Epithelial cell of esophagus (primary cell): Measurements from ENCODE around the gene CERT1.

ENCODE experiments used
- DNase-seq: peaks from one replicate; pipeline ENCODE4 v3.0.0; 2010; ENCODE audit warnings: low read depth
- H3K4me3 ChIP-seq: 2 replicates; pipeline ENCODE4 v1.5.1; 2011; ENCODE audit warnings: mild to moderate bottlenecking, low read length, control low read depth
- TF ChIP-seq, protein P1 (sequence below): IDR thresholded peaks from 2 replicates; pipeline ENCODE4 v1.5.1; 2011; ENCODE audit warnings: low read depth, mild to moderate bottlenecking, low read length, control low read depth, inconsistent platforms; ENCODE audit not compliant: insufficient read depth; ENCODE audit errors: missing control alignments

Gene CERT1

DNA sequence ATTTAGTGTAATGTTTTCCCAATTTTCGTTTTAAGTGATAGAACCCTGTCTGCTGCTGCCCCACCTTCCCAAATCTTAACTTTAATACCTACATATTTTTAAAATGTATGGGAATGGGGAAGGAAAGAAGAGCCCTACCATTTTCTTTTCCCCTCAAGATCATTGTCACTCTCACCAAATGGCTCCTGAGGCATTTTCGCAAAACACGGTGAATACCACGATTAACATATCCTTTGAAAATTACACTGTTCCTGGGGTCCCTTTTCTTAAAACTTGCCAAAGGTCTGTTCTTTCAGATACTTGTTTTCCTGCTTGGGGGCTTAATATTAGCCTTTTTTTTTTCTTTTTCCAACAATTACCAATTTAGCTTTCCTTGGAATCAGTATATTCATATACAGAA is 36.1 kb downstream of the CERT1 start:
- TF ChIP-seq, protein P1, sequence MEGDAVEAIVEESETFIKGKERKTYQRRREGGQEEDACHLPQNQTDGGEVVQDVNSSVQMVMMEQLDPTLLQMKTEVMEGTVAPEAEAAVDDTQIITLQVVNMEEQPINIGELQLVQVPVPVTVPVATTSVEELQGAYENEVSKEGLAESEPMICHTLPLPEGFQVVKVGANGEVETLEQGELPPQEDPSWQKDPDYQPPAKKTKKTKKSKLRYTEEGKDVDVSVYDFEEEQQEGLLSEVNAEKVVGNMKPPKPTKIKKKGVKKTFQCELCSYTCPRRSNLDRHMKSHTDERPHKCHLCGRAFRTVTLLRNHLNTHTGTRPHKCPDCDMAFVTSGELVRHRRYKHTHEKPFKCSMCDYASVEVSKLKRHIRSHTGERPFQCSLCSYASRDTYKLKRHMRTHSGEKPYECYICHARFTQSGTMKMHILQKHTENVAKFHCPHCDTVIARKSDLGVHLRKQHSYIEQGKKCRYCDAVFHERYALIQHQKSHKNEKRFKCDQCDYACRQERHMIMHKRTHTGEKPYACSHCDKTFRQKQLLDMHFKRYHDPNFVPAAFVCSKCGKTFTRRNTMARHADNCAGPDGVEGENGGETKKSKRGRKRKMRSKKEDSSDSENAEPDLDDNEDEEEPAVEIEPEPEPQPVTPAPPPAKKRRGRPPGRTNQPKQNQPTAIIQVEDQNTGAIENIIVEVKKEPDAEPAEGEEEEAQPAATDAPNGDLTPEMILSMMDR: no peak

DNA sequence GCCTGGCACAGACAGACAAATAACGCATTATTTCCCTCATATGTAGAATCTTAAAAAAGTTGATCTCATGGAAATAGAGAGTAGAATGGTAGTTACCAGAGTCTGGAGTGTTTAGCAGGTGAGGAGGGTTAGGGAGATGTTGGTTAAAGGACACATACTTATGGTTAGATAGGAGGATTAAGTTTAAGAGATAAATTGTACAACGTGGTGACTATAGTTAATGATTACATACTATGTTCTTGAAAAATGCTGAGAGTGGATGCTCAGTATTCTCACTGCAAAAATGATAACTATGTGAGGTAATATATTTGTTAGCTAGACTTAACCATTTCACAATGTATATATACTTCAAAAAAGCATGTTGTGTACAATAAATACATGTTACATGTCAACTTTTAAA is 38.0 kb downstream of the CERT1 start:
- TF ChIP-seq, protein P1: no peak
- no peak for DNase-seq
- H3K4me3 ChIP-seq: no peak overlapping the region

More for the DNA sequence above, 36.1 kb downstream of the CERT1 start:
- no peak overlapping the region for H3K4me3 ChIP-seq
- no peak for DNase-seq

DNA sequence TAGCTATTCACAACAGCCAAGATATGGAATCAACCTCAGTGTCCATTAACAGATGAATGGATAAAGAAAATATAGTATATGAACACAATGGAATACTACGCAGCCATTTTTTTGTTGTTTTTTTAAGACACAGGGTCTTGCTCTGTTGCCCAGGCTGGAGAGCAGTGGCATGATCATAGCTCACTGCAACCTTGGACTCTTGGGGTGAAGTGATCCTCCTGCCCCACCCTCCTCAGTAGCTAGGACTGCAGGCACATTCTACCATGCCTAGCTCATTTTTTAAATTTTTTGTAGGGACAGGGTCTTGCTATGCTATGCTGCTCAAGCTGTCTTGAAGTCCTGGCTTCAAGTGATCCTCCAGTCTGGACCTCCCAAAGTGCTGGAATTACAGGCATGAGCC is 38.5 kb downstream of the CERT1 start:
- no peak overlapping the region for H3K4me3 ChIP-seq
- TF ChIP-seq, protein P1: no peak
- DNase-seq: no peak

DNA sequence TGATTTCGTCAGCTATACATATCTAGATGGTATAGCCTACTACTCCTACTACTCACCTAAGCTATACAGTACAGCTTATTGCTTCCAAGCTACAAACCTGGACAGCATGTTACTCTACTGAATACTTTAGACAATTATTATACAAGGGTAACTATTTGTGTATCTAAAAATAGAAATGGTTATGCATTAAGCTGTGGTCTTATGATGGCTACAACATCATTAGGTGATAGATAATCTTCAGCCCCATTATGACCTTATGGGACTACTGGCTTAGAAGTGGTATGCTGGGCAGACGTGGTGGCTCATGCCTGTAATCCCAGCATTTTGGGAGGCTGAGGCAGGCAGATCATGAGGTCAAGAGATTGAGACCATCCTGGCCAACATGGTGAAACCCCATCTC is 40.2 kb downstream of the CERT1 start:
- no peak overlapping the region for H3K4me3 ChIP-seq
- DNase-seq: no peak
- TF ChIP-seq, protein P1: no peak

DNA sequence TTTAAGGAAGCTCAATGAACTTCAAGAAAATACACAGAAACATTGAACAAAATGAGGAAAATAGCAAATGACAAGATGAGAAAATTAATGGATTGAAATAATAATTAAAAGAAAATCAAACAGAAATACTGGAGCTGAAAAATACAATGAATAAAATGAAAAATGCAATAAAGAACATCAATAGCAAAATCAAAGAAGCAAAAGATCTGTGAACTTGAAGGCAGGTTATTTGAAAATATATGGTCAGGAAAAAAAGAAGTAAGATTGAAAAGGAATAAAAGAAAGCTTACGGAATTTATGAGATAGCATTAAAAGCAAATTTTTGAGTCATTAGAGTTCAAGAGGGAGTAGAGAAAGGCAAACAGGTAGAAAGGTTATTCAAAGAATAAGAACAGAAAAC is 42.4 kb downstream of the CERT1 start:
- TF ChIP-seq, protein P1: no peak
- DNase-seq: no peak

DNA sequence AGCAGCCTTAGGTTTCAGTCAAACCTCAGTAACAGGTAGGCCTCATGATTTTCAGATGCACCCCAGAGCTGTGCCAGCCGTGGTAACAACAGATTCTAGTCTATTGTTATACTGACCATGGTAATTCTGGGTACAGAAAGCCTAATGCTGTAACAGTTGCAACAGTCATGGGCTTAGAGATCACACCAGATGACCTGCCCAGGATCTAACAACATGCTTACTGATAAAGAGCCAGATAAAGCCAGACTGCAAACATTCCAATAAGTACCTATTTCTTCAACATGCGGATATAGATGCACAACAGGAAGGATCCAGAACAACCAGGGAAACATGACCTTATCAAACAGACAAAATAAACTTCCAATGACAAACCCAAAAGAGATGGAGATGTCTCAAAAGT is 42.8 kb downstream of the CERT1 start:
- TF ChIP-seq, protein P1: no peak
- DNase-seq: no peak
- no peak overlapping the region for H3K4me3 ChIP-seq

More for the DNA sequence above, 42.4 kb downstream of the CERT1 start:
- no peak overlapping the region for H3K4me3 ChIP-seq

DNA sequence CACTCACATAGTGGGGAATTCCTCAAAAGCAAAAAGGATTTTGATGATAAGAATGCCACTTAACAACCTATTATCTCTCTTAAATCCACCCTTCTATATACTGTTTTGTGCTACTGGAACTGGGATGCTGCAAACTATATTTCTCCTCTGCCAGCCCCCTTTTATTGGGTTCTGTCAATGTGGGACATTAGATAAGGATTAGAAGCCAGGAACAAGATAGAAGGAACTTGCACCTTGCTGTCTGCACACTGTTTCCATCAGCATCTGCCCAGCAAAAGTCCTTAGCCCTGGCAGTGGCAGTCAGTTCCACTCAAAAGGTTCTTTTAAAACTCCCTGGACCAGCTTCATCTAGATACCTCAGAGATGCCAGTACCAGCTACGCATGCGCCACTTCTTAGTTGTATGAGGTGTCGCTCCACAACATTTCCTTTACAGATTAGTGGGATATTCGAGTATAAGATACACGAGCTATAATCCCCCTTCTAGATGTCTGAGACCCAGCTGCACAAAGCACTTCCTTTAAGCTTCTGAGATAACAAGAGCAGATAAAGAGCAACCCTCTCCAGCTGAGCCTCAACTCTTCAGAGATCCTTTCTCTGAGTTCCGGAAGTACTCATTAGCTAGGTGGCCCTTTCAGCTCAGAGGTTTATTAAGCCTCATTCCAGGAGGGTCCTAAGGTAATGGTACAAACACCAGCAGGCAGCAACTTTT is 45.3 kb downstream of the CERT1 start:
- no peak overlapping the region for H3K4me3 ChIP-seq
- TF ChIP-seq, protein P1: no peak
- DNase-seq: no peak
